ENCODE results near the gene PLAC1.

PLAC1 gene

GRCh38 chrX:134625315-134625718 lies 33.0 kb downstream of the PLAC1 start:
- no peak overlapping the region for H3K9ac ChIP-seq (ENCODE audit: low read length)

GRCh38 chrX:134624046-134624430 lies 34.2 kb downstream of the PLAC1 start:
- peaks cover 12% of the 10 kb centered on the region for H3K4me1 ChIP-seq (ENCODE audit: control insufficient read depth, low read depth, low read length)
- no peaks in the 10 kb centered on the region for H3K27me3 ChIP-seq (ENCODE audit: control insufficient read depth, insufficient read depth, low read length)
- H3K4me3 ChIP-seq (ENCODE audit: low read length) = no peak overlapping the region
- no peaks in the 10 kb centered on the region for H3K36me3 ChIP-seq (ENCODE audit: control insufficient read depth, low read depth, low read length)
- no peaks in the 10 kb centered on the region for H3K9me3 ChIP-seq (ENCODE audit: control insufficient read depth, low read depth, low read length)
- no peak overlapping the region for H3K9ac ChIP-seq (ENCODE audit: low read length)
- H3K27ac ChIP-seq (ENCODE audit: low read length) = no peak overlapping the region

More at GRCh38 chrX:134625315-134625718, 33.0 kb downstream of the PLAC1 start:
- no peaks in the 10 kb centered on the region for H3K36me3 ChIP-seq (ENCODE audit: control insufficient read depth, low read depth, low read length)
- H3K4me3 ChIP-seq (ENCODE audit: low read length) = no peak overlapping the region
- H3K27me3 ChIP-seq (ENCODE audit: control insufficient read depth, insufficient read depth, low read length) = no peaks in the 10 kb centered on the region
- peaks cover 12% of the 10 kb centered on the region for H3K4me1 ChIP-seq (ENCODE audit: control insufficient read depth, low read depth, low read length)
- H3K27ac ChIP-seq (ENCODE audit: low read length) = no peak overlapping the region
- no peaks in the 10 kb centered on the region for H3K9me3 ChIP-seq (ENCODE audit: control insufficient read depth, low read depth, low read length)

- no peak overlapping the region for H3K9ac ChIP-seq (ENCODE audit: low read length)
- H3K36me3 ChIP-seq (ENCODE audit: control insufficient read depth, low read depth, low read length) = no peaks in the 10 kb centered on the region
- peaks cover 12% of the 10 kb centered on the region for H3K4me1 ChIP-seq (ENCODE audit: control insufficient read depth, low read depth, low read length)
- H3K27me3 ChIP-seq (ENCODE audit: control insufficient read depth, insufficient read depth, low read length) = no peaks in the 10 kb centered on the region
- H3K4me3 ChIP-seq (ENCODE audit: low read length) = no peak overlapping the region
- H3K9me3 ChIP-seq (ENCODE audit: control insufficient read depth, low read depth, low read length) = no peaks in the 10 kb centered on the region
- H3K27ac ChIP-seq (ENCODE audit: low read length) = no peak overlapping the region
Observed at GRCh38 chrX:134623293-134624045, 34.8 kb downstream of the PLAC1 start.

- Histone ChIP-seq H3K9ac (ENCODE audit: low read length) (no peak overlapping the region), H3K9me3 (ENCODE audit: control insufficient read depth, low read depth, low read length) (no peaks in the 10 kb centered on the region), H3K36me3 (ENCODE audit: control insufficient read depth, low read depth, low read length) (no peaks in the 10 kb centered on the region), H3K27me3 (ENCODE audit: control insufficient read depth, insufficient read depth, low read length) (no peaks in the 10 kb centered on the region), H3K4me3 (ENCODE audit: low read length) (no peak overlapping the region), H3K27ac (ENCODE audit: low read length) (no peak overlapping the region), H3K4me1 (ENCODE audit: control insufficient read depth, low read depth, low read length) (peaks cover 12% of the 10 kb centered on the region)
Observed at GRCh38 chrX:134622813-134623185, 35.5 kb downstream of the PLAC1 start.

- no peaks in the 10 kb centered on the region for H3K36me3 ChIP-seq (ENCODE audit: control insufficient read depth, low read depth, low read length)
- no peak overlapping the region for H3K27ac ChIP-seq (ENCODE audit: low read length)
- H3K9ac ChIP-seq (ENCODE audit: low read length) = no peak overlapping the region
- H3K4me1 ChIP-seq (ENCODE audit: control insufficient read depth, low read depth, low read length) = peaks cover 12% of the 10 kb centered on the region
- H3K27me3 ChIP-seq (ENCODE audit: control insufficient read depth, insufficient read depth, low read length) = no peaks in the 10 kb centered on the region
- no peak overlapping the region for H3K4me3 ChIP-seq (ENCODE audit: low read length)
- H3K9me3 ChIP-seq (ENCODE audit: control insufficient read depth, low read depth, low read length) = no peaks in the 10 kb centered on the region
Observed at GRCh38 chrX:134622056-134622812, 36.0 kb downstream of the PLAC1 start.

- no peak overlapping the region for H3K27ac ChIP-seq (ENCODE audit: low read length)
- no peaks in the 10 kb centered on the region for H3K27me3 ChIP-seq (ENCODE audit: control insufficient read depth, insufficient read depth, low read length)
- H3K9ac ChIP-seq (ENCODE audit: low read length) = no peak overlapping the region
- peaks cover 3% of the 10 kb centered on the region for H3K9me3 ChIP-seq (ENCODE audit: control insufficient read depth, low read depth, low read length)
- peaks cover 12% of the 10 kb centered on the region for H3K4me1 ChIP-seq (ENCODE audit: control insufficient read depth, low read depth, low read length)
- no peak overlapping the region for H3K4me3 ChIP-seq (ENCODE audit: low read length)
- no peaks in the 10 kb centered on the region for H3K36me3 ChIP-seq (ENCODE audit: control insufficient read depth, low read depth, low read length)
Observed at GRCh38 chrX:134619838-134620237, 38.4 kb downstream of the PLAC1 start.

- Histone ChIP-seq H3K4me3 (ENCODE audit: low read length) (no peak overlapping the region), H3K4me1 (ENCODE audit: control insufficient read depth, low read depth, low read length) (no peaks in the 10 kb centered on the region), H3K27ac (ENCODE audit: low read length) (no peak overlapping the region), H3K9me3 (ENCODE audit: control insufficient read depth, low read depth, low read length) (peaks cover 7% of the 10 kb centered on the region), H3K36me3 (ENCODE audit: control insufficient read depth, low read depth, low read length) (no peaks in the 10 kb centered on the region), H3K9ac (ENCODE audit: low read length) (no peak overlapping the region), H3K27me3 (ENCODE audit: control insufficient read depth, insufficient read depth, low read length) (no peaks in the 10 kb centered on the region)
Observed at GRCh38 chrX:134613396-134613795, 44.9 kb downstream of the PLAC1 start.

GRCh38 chrX:134608153-134608552 lies 50.1 kb downstream of the PLAC1 start:
- no peak overlapping the region for H3K4me3 ChIP-seq (ENCODE audit: low read length)
- H3K27me3 ChIP-seq (ENCODE audit: control insufficient read depth, insufficient read depth, low read length) = no peaks in the 10 kb centered on the region
- H3K9me3 ChIP-seq (ENCODE audit: control insufficient read depth, low read depth, low read length) = peaks cover 11% of the 10 kb centered on the region
- no peaks in the 10 kb centered on the region for H3K36me3 ChIP-seq (ENCODE audit: control insufficient read depth, low read depth, low read length)
- H3K9ac ChIP-seq (ENCODE audit: low read length) = no peak overlapping the region
- H3K27ac ChIP-seq (ENCODE audit: low read length) = no peak overlapping the region
- H3K4me1 ChIP-seq (ENCODE audit: control insufficient read depth, low read depth, low read length) = peaks cover 3% of the 10 kb centered on the region

- peaks cover 3% of the 10 kb centered on the region for H3K4me1 ChIP-seq (ENCODE audit: control insufficient read depth, low read depth, low read length)
- peaks cover 12% of the 10 kb centered on the region for H3K9me3 ChIP-seq (ENCODE audit: control insufficient read depth, low read depth, low read length)
- H3K9ac ChIP-seq (ENCODE audit: low read length) = no peak overlapping the region
- H3K27ac ChIP-seq (ENCODE audit: low read length) = no peak overlapping the region
- no peaks in the 10 kb centered on the region for H3K27me3 ChIP-seq (ENCODE audit: control insufficient read depth, insufficient read depth, low read length)
- no peak overlapping the region for H3K4me3 ChIP-seq (ENCODE audit: low read length)
- H3K36me3 ChIP-seq (ENCODE audit: control insufficient read depth, low read depth, low read length) = no peaks in the 10 kb centered on the region
Observed at GRCh38 chrX:134607523-134607922, 50.7 kb downstream of the PLAC1 start.

GRCh38 chrX:134604701-134605311 lies 53.5 kb downstream of the PLAC1 start:
- peaks cover 17% of the 10 kb centered on the region for H3K9me3 ChIP-seq (ENCODE audit: control insufficient read depth, low read depth, low read length)
- H3K27me3 ChIP-seq (ENCODE audit: control insufficient read depth, insufficient read depth, low read length) = no peaks in the 10 kb centered on the region
- H3K4me3 ChIP-seq (ENCODE audit: low read length) = no peak overlapping the region
- no peak overlapping the region for H3K27ac ChIP-seq (ENCODE audit: low read length)
- H3K36me3 ChIP-seq (ENCODE audit: control insufficient read depth, low read depth, low read length) = no peaks in the 10 kb centered on the region
- H3K4me1 ChIP-seq (ENCODE audit: control insufficient read depth, low read depth, low read length) = peaks cover 3% of the 10 kb centered on the region
- H3K9ac ChIP-seq (ENCODE audit: low read length) = no peak overlapping the region

GRCh38 chrX:134603806-134604700 lies 54.2 kb downstream of the PLAC1 start:
- Histone ChIP-seq H3K4me1 (ENCODE audit: control insufficient read depth, low read depth, low read length) (peaks cover 3% of the 10 kb centered on the region), H3K36me3 (ENCODE audit: control insufficient read depth, low read depth, low read length) (no peaks in the 10 kb centered on the region)

More at GRCh38 chrX:134603806-134604700, 54.2 kb downstream of the PLAC1 start:
- no peak overlapping the region for H3K9ac ChIP-seq (ENCODE audit: low read length)
- H3K27me3 ChIP-seq (ENCODE audit: control insufficient read depth, insufficient read depth, low read length) = no peaks in the 10 kb centered on the region
- no peak overlapping the region for H3K27ac ChIP-seq (ENCODE audit: low read length)
- peaks cover 17% of the 10 kb centered on the region for H3K9me3 ChIP-seq (ENCODE audit: control insufficient read depth, low read depth, low read length)
- H3K4me3 ChIP-seq (ENCODE audit: low read length) = no peak overlapping the region

Measured in iPS-18a (cell line).